Measurements from ENCODE around the gene ELN.

- TF ChIP-seq, protein P1, sequence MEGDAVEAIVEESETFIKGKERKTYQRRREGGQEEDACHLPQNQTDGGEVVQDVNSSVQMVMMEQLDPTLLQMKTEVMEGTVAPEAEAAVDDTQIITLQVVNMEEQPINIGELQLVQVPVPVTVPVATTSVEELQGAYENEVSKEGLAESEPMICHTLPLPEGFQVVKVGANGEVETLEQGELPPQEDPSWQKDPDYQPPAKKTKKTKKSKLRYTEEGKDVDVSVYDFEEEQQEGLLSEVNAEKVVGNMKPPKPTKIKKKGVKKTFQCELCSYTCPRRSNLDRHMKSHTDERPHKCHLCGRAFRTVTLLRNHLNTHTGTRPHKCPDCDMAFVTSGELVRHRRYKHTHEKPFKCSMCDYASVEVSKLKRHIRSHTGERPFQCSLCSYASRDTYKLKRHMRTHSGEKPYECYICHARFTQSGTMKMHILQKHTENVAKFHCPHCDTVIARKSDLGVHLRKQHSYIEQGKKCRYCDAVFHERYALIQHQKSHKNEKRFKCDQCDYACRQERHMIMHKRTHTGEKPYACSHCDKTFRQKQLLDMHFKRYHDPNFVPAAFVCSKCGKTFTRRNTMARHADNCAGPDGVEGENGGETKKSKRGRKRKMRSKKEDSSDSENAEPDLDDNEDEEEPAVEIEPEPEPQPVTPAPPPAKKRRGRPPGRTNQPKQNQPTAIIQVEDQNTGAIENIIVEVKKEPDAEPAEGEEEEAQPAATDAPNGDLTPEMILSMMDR (IDR thresholded peaks at IDR 0.05): no peak
- TF ChIP-seq POLR2A (IDR thresholded peaks at IDR 0.05): no peak
These were observed at the start of gene ELN for GRCh38 chr7:74027683-74028320.
